ENCODE data around the gene RASSF3. TPM values are rescaled to one million over a fixed set of nuclear protein-coding genes. Genes with fewer than 3 reads are reported as not detected.

RASSF3 gene
- total and polyA plus RNA-seq, 2 donors from 2014 or later = 8.2 to 35.6 TPM

- H3K36me3 ChIP-seq (ENCODE audit: control insufficient read depth in 2 of 3, insufficient read depth in 3 of 3, low read length in 3 of 3) = no peaks in the 10 kb centered on the region
- H3K4me3 ChIP-seq (ENCODE audit: low read length in 3 of 3) = no peak overlapping the region
- no peak for DNase-seq
- no peak for FAIRE-seq
- intact Hi-C loops (cut with DNase I) = no loop called here
- H3K9me3 ChIP-seq (ENCODE audit: control insufficient read depth in 2 of 3, insufficient read depth in 1 of 3, low read length in 3 of 3) = no peaks in the 10 kb centered on the region
- TF ChIP-seq CTCF (IDR thresholded peaks at IDR 0.05; ENCODE audit: borderline replicate concordance, extremely low read depth, insufficient read depth) = no peak
- H3K27ac ChIP-seq (ENCODE audit: low read depth in 2 of 2, low read length in 2 of 2) = no peak overlapping the region
- H3K4me1 ChIP-seq (ENCODE audit: control insufficient read depth in 2 of 3, insufficient read depth in 2 of 3, low read depth in 1 of 3, low read length in 3 of 3) = peaks cover 0 to 3% (median 2%) of the 10 kb centered on the region in 3 donors
- no peaks in the 10 kb centered on the region for H3K27me3 ChIP-seq (ENCODE audit: control insufficient read depth, insufficient read depth, low read length)
- H3K9ac ChIP-seq (ENCODE audit: low read length in 3 of 3) = no peak overlapping the region
Observed at GRCh38 chr12:64681200-64682052, 71.1 kb downstream of the RASSF3 start.

GRCh38 chr12:64682572-64683277 lies 72.4 kb downstream of the RASSF3 start:
- Histone ChIP-seq H3K4me1 (ENCODE audit: control insufficient read depth in 2 of 3, insufficient read depth in 2 of 3, low read depth in 1 of 3, low read length in 3 of 3) (peaks cover 0 to 3% (median 2%) of the 10 kb centered on the region in 3 donors), H3K27ac (ENCODE audit: low read depth in 2 of 2, low read length in 2 of 2) (no peak overlapping the region), H3K9ac (ENCODE audit: low read length in 3 of 3) (no peak overlapping the region), H3K4me3 (ENCODE audit: low read length in 3 of 3) (no peak overlapping the region), H3K27me3 (ENCODE audit: control insufficient read depth, insufficient read depth, low read length) (no peaks in the 10 kb centered on the region), H3K9me3 (ENCODE audit: control insufficient read depth in 2 of 3, insufficient read depth in 1 of 3, low read length in 3 of 3) (no peaks in the 10 kb centered on the region), H3K36me3 (ENCODE audit: control insufficient read depth in 2 of 3, insufficient read depth in 3 of 3, low read length in 3 of 3) (no peaks in the 10 kb centered on the region)
- FAIRE-seq (no peak), DNase-seq (peak in 3 of 5 donors; percentile 56 to 93 (median 77))
- no peak for TF ChIP-seq CTCF (IDR thresholded peaks at IDR 0.05; ENCODE audit: borderline replicate concordance, extremely low read depth, insufficient read depth)
- intact Hi-C loops (cut with DNase I) = no loop called here

- Histone ChIP-seq H3K36me3 (ENCODE audit: control insufficient read depth in 2 of 3, insufficient read depth in 3 of 3, low read length in 3 of 3) (no peaks in the 10 kb centered on the region), H3K4me1 (ENCODE audit: control insufficient read depth in 2 of 3, insufficient read depth in 2 of 3, low read depth in 1 of 3, low read length in 3 of 3) (peaks cover 0 to 4% (median 3%) of the 10 kb centered on the region in 3 donors), H3K27me3 (ENCODE audit: control insufficient read depth, insufficient read depth, low read length) (no peaks in the 10 kb centered on the region), H3K27ac (ENCODE audit: low read depth in 2 of 2, low read length in 2 of 2) (no peak overlapping the region), H3K9ac (ENCODE audit: low read length in 3 of 3) (no peak overlapping the region), H3K4me3 (ENCODE audit: low read length in 3 of 3) (no peak overlapping the region), H3K9me3 (ENCODE audit: control insufficient read depth in 2 of 3, insufficient read depth in 1 of 3, low read length in 3 of 3) (no peaks in the 10 kb centered on the region)
- no peak for FAIRE-seq
- no peak for DNase-seq
- no peak for TF ChIP-seq CTCF (IDR thresholded peaks at IDR 0.05; ENCODE audit: borderline replicate concordance, extremely low read depth, insufficient read depth)
- intact Hi-C loops (cut with DNase I) = no loop called here
Observed at GRCh38 chr12:64683816-64684543, 73.7 kb downstream of the RASSF3 start.
